Uterus (tissue), 4 donors: Measurements from ENCODE around the gene ZNF879. TPM values are rescaled to one million over a fixed set of nuclear protein-coding genes. Genes with fewer than 3 reads are reported as not detected.

ENCODE experiments used
- DNase-seq, 2 donors: peaks; one replicate each; pipeline ENCODE4 v3.0.0-alpha.2; 2019 to 2020
- H3K27ac ChIP-seq, 2 donors: fragments of 200-600 bp; sonication (generic); 1 replicate in 1 of 2; 2 replicates in 1 of 2; pipeline ENCODE4 v1.5.1; 2016 to 2018
- H3K27me3 ChIP-seq, 2 donors: fragments of 200-600 bp; sonication (generic); one replicate each; pipeline ENCODE4 v1.5.1; 2018 to 2019; ENCODE audit warnings: control low read depth in 1 of 2
- H3K36me3 ChIP-seq, 2 donors: fragments of 200-600 bp; sonication (generic); one replicate each; pipeline ENCODE4 v1.5.1; 2019; ENCODE audit warnings: control low read depth in 1 of 2
- H3K4me1 ChIP-seq, 2 donors: fragments of 200-600 bp; sonication (generic); one replicate each; pipeline ENCODE4 v1.5.1; 2018 to 2019; ENCODE audit warnings: control low read depth in 1 of 2
- H3K4me3 ChIP-seq, 2 donors: fragments of 200-600 bp; sonication (generic); 1 replicate in 1 of 2; 2 replicates in 1 of 2; pipeline ENCODE4 v1.5.1; 2018 to 2019; ENCODE audit warnings: mild to moderate bottlenecking in 1 of 2
- H3K9me3 ChIP-seq, 2 donors: fragments of 200-600 bp; sonication (generic); one replicate each; pipeline ENCODE4 v1.5.1; 2019; ENCODE audit warnings: control low read depth in 1 of 2
- POLR2A ChIP-seq, 2 donors: fragments of 450-650 bp; IDR thresholded peaks; one replicate each; pipeline ENCODE4 v1.6.1; 2016; ENCODE audit warnings: antibody characterized with exemption in 2 of 2, mild to moderate bottlenecking in 1 of 2, moderate library complexity in 1 of 2
- intact Hi-C: fragments of 100-400 bp; cut with DNase I; formaldehyde crosslinking; loops from one replicate; pipeline ENCODE4 v1.15.1; 2023; ENCODE audit warnings: low total_unique reads
- total RNA-seq, 4 donors: library from RNA; depleted of rRNA in 3 of 4; stranded (reverse); fragments of >200 nt in 3 of 4; gene quantifications; one replicate each; pipeline versions ENCODE4 v1.1.0 to v1.2.4, GENCODE V29; 2014 to 2023
- TF ChIP-seq, protein P1 (sequence below), 4 experiments: fragments of 200-600 bp in 2 of 4; fragments of 450-650 bp in 2 of 4; sonication (generic) in 2 of 4; IDR thresholded peaks; one replicate each; pipeline ENCODE4 v1.5.1; 2016 to 2019; ENCODE audit warnings: antibody characterized with exemption in 4 of 4, mild to moderate bottlenecking in 2 of 4, moderate library complexity in 1 of 4
- donor health status: DM: yes; HTN: yes; CAD: no.

The ZNF879 gene
- total RNA-seq, 4 donors from 2014 or later = 6.9 to 11.8 (median 8.2) TPM

GRCh38 chr5:178998441-178998840 lies 25.2 kb upstream of the ZNF879 start:
- H3K27me3 ChIP-seq = peaks cover 0 to 9% of the 10 kb centered on the region in 2 donors
- no peak overlapping the region for H3K27ac ChIP-seq
- no peak for DNase-seq
- TF ChIP-seq, protein P1, sequence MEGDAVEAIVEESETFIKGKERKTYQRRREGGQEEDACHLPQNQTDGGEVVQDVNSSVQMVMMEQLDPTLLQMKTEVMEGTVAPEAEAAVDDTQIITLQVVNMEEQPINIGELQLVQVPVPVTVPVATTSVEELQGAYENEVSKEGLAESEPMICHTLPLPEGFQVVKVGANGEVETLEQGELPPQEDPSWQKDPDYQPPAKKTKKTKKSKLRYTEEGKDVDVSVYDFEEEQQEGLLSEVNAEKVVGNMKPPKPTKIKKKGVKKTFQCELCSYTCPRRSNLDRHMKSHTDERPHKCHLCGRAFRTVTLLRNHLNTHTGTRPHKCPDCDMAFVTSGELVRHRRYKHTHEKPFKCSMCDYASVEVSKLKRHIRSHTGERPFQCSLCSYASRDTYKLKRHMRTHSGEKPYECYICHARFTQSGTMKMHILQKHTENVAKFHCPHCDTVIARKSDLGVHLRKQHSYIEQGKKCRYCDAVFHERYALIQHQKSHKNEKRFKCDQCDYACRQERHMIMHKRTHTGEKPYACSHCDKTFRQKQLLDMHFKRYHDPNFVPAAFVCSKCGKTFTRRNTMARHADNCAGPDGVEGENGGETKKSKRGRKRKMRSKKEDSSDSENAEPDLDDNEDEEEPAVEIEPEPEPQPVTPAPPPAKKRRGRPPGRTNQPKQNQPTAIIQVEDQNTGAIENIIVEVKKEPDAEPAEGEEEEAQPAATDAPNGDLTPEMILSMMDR (IDR thresholded peaks at IDR 0.05) = no peak
- TF ChIP-seq POLR2A (IDR thresholded peaks at IDR 0.05) = no peak
- no peaks in the 10 kb centered on the region for H3K4me1 ChIP-seq
- H3K9me3 ChIP-seq = no peaks in the 10 kb centered on the region
- no peaks in the 10 kb centered on the region for H3K36me3 ChIP-seq
- intact Hi-C loops = no loop called here
- no peak overlapping the region for H3K4me3 ChIP-seq

DNA sequence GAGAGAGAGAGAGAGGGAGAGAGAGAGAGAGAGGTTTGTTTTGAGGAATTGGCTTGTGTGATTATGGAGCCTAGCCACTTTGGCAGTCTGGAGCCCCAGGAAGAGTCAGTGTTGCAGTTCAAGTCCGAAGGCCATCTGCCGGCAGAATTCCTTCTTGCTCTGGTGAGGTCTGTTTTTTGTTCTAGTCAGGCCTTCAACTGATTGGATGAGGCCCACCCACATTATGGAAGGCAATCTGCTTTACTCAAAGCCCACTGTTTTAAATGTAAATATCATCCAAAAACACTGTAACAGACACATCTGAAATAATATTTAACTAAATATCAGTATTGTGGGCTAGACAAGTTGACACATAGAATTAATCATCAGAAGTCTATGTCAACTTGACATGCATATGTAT lies 17.0 kb upstream of the ZNF879 start:
- TF ChIP-seq POLR2A (IDR thresholded peaks at IDR 0.05) = no peak
- TF ChIP-seq, protein P1 (IDR thresholded peaks at IDR 0.05) = no peak
- no peaks in the 10 kb centered on the region for H3K27me3 ChIP-seq
- no peaks in the 10 kb centered on the region for H3K4me1 ChIP-seq
- DNase-seq = no peak
- intact Hi-C loops = no loop called here
- H3K27ac ChIP-seq = no peak overlapping the region
- no peak overlapping the region for H3K4me3 ChIP-seq
- H3K36me3 ChIP-seq = no peaks in the 10 kb centered on the region
- no peaks in the 10 kb centered on the region for H3K9me3 ChIP-seq

DNA sequence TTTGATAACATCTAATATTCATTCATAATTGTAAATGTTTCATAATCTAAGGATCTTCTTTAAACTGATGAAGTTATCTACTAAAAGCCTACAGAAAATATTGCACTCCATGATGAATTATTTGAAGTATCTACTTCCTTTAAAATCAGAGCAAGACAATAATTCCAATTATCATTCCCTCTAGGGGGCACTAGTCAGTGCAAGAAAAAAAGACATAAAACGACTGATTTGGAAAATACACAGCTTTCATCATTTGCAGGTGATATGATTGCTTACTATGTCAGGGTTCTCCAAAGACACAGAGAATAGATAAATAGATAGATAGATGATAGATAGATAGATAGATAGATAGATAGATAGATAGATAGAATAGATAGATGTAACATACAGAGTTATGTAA lies 14.9 kb upstream of the ZNF879 start:
- intact Hi-C loops = no loop called here
- Histone ChIP-seq H3K27ac (no peak overlapping the region), H3K27me3 (no peaks in the 10 kb centered on the region), H3K9me3 (no peaks in the 10 kb centered on the region), H3K36me3 (no peaks in the 10 kb centered on the region), H3K4me3 (no peak overlapping the region), H3K4me1 (no peaks in the 10 kb centered on the region)
- TF ChIP-seq, protein P1 (IDR thresholded peaks at IDR 0.05) = no peak
- no peak for TF ChIP-seq POLR2A (IDR thresholded peaks at IDR 0.05)
- no peak for DNase-seq

DNA sequence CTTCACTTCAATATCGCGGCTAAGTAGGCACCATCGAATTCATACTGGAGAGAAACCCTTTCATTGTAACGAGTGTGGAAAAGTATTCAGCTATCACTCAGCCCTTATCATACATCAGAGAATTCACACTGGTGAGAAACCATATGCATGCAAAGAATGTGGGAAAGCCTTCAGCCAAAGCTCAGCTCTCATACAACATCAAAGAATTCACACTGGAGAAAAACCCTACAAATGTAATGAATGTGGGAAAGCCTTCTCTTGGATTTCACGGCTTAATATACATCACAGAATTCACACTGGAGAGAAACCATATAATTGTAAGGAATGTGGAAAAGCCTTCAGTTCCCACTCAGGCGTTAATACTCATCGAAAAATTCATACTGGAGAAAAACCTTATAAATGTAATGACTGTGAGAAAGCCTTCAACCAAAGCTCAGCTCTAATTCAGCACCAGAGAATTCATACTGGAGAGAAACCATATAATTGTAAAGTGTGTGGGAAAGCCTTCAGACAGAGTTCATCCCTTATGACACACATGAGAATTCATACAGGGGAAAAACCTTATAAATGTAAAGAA lies 9.5 kb downstream of the ZNF879 start:
- no peak for DNase-seq
- no peaks in the 10 kb centered on the region for H3K36me3 ChIP-seq
- H3K9me3 ChIP-seq = peaks cover 10 to 83% of the 10 kb centered on the region in 2 donors
- no peak overlapping the region for H3K27ac ChIP-seq
- H3K27me3 ChIP-seq = no peaks in the 10 kb centered on the region
- intact Hi-C loops = no loop called here
- TF ChIP-seq, protein P1 (IDR thresholded peaks at IDR 0.05) = no peak
- no peak for TF ChIP-seq POLR2A (IDR thresholded peaks at IDR 0.05)
- no peak overlapping the region for H3K4me3 ChIP-seq
- H3K4me1 ChIP-seq = no peaks in the 10 kb centered on the region

- Histone ChIP-seq H3K4me1 (no peaks in the 10 kb centered on the region), H3K4me3 (no peak overlapping the region), H3K27me3 (no peaks in the 10 kb centered on the region), H3K27ac (no peak overlapping the region), H3K9me3 (no peaks in the 10 kb centered on the region), H3K36me3 (no peaks in the 10 kb centered on the region)
- intact Hi-C loops = no loop called here
- TF ChIP-seq, protein P1 (IDR thresholded peaks at IDR 0.05) = no peak
- no peak for TF ChIP-seq POLR2A (IDR thresholded peaks at IDR 0.05)
- no peak for DNase-seq
Observed at GRCh38 chr5:179044765-179045164, 21.2 kb downstream of the ZNF879 start.
